ENCODE results near the gene NVL.
"Not testable (repeated sequence)": the region's sequence is repeated elsewhere in the genome, so short reads cannot be mapped to it uniquely, and the experiment has no call there.

The NVL gene

GRCh38 chr1:224338150-224338838, 8.3 kb upstream of the NVL start:
- DNase-seq (ENCODE audit: low read depth), result no peak

- peak; percentile 25 for DNase-seq (ENCODE audit: low read depth)
These were observed 4.2 kb upstream of the NVL start for GRCh38 chr1:224333939-224334786.

GRCh38 chr1:224333309-224333926, 3.4 kb upstream of the NVL start:
- peak; percentile 41 for DNase-seq (ENCODE audit: low read depth)

- no peak for DNase-seq (ENCODE audit: low read depth)
These were observed 1.9 kb upstream of the NVL start for GRCh38 chr1:224331824-224332223.

- no peak for DNase-seq (ENCODE audit: low read depth)
These were observed 1.4 kb upstream of the NVL start for GRCh38 chr1:224331326-224331725.

DNA sequence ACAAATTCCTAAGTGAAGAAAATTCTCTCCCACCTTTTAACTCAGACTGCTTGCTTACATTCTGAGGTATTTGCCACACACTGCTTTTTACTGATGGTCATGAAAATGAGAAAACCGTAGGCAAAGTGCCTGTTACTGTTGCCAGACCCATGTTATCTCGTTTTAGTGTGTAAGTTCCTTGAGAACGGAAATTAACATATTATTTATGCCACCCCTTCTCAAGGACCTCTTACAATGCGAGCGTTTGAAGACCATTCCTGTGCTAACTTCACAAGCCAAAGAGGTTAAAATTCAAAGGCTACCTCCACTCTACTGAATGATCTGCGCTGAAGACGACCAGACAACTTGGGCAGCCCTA, 509 bp downstream of the NVL start:
- DNase-seq (ENCODE audit: low read depth), result no peak

DNA sequence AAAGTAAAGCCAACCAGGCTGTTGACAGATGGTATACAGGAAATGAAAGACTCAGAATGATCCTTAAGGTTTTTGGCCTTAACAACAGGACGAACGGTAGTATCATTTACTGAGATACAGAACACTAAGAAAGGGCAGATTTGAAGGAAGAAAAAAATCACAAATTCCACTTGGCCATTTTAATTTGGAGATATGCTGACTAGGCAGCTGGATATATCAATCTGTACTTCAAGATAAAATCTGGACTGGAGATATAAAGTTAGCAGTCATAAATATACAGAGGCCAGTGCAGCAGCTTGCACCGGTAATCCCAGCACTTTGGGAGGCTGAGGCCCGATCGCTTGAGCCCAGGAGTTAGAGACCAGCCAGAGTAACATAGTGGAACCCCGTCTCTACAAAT, 1.3 kb downstream of the NVL start:
- DNase-seq (ENCODE audit: low read depth), result no peak

GRCh38 chr1:224325959-224326358, 4.0 kb downstream of the NVL start:
- no peak for DNase-seq (ENCODE audit: low read depth)

GRCh38 chr1:224321706-224322105, 8.3 kb downstream of the NVL start:
- no peak for DNase-seq (ENCODE audit: low read depth)

DNA sequence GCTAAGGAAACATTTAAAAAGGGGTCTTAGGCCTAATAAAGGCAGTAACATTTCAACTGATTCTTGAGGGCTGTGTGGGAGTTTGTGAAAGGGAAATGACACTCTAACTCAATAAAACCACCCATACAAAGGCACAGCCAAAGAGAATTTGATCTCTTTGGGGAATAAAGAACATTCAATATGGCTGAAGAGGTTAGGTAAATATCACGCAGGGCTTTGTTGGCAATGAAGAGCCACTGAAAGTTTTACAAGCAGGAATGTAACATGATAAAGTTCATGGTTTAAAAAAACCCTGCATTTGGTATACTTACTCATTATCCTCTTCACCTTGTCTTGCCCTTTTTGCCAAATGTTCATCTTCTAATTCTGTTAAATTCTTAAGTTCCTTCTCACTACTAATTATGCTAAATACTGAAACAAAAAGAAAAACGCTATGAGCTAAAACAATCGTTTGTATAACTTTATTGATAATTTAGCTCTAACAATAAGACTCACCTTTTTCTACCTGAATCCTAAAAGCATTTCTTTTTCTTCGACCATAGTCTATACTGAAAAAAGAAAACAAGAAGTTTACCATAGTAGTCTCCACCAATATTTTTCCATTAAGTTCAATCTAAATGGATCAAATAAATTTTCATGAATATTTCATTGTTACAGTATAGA, 12.5 kb downstream of the NVL start:
- no peak for DNase-seq (ENCODE audit: low read depth)

DNA sequence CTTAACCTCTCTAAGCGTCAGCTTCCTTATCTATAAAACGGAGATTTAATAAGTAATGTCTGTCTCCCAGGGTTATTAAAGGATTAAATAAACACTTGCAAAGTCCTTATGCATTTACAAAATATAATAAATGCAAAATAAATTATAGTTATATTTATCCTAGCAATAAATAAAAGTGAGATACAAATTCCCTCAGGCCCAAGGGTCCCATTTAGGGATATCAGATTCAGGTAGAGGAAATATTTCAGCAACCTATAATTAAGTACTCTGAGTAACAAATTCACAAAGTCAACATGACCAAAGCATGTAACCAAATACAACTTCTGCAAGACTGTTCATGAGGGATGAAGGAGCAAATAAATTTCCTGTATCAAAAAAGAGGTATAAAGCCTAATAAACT, 17.9 kb downstream of the NVL start:
- no peak for DNase-seq (ENCODE audit: low read depth)

GRCh38 chr1:224311503-224311902, 18.5 kb downstream of the NVL start:
- not testable (repeated sequence) for DNase-seq (ENCODE audit: low read depth)

GRCh38 chr1:224308064-224308463, 21.9 kb downstream of the NVL start:
- no peak for DNase-seq (ENCODE audit: low read depth)

GRCh38 chr1:224304767-224305166, 25.2 kb downstream of the NVL start:
- DNase-seq (ENCODE audit: low read depth), result no peak

DNA sequence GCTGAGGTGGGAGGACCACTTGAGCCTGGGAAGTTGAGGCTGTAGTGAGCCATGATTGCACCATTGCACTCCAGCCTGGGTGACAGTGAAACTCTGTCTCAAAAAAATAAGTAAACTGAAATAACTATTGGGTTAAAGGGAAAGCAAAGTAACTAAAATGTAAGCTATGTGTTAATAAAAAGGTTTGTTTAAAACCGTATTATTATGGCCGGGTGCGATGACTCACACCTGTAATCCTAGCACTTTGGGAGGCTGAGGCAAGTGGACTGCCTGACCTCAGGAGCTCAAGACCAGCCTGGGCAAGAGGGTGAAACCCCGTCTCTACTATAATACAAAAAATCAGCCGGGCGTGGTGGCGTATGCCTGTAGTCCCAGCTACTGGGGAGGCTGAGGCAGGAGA, 27.0 kb downstream of the NVL start:
- no peak for DNase-seq (ENCODE audit: low read depth)

- DNase-seq (ENCODE audit: low read depth), result no peak
These were observed 28.6 kb downstream of the NVL start for GRCh38 chr1:224301391-224301790.

GRCh38 chr1:224300346-224300745, 29.6 kb downstream of the NVL start:
- peak; percentile 34 for DNase-seq (ENCODE audit: low read depth)

DNA sequence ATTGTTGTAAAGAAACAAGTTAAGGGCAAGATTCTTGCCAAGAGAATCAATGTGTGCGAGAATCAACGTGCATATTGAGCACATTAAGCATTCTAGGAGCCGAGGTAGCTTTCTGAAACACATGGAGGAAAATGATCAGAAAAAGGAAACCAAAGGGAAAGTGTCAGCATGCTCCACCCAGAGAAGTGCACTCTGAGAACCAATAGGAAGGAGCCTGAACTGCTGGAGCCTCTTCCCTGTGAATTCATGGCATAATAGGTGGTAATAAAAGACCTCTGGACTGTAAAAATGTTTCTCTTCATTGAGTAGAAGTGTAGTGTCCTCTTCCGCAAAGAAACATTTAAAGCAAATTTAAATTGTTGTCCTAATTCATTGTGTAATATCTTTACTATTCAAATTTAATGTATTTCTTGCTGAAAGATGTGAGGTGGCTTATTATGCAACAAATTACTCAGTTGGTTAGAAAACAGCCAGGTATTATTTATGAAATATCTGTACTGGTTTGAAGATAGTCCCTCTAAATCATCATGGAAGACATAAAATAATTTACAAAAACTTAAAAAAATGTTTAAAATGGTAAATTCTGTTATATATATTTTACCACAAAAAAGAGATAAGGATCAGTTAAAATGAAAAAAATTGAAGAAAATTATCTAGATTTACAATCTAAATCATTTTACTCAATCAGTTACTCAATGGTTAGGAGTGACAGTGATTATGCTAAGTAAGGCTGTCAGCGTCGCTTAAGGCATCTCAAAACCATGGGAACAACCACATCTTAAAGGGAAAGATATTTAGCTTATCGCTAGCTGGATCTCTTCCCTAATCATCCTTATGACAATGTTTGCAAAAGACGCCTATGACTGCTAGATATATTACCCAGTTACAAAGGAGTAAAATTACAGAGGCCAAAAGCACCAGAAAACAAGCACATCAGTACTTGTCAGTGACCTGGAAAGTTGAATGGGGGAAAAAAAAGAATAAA, 31.3 kb downstream of the NVL start:
- no peak for DNase-seq (ENCODE audit: low read depth)

- DNase-seq (ENCODE audit: low read depth), result no peak
These were observed 35.2 kb downstream of the NVL start for GRCh38 chr1:224294775-224295174.

GRCh38 chr1:224292419-224292818, 37.6 kb downstream of the NVL start:
- no peak for DNase-seq (ENCODE audit: low read depth)

DNA sequence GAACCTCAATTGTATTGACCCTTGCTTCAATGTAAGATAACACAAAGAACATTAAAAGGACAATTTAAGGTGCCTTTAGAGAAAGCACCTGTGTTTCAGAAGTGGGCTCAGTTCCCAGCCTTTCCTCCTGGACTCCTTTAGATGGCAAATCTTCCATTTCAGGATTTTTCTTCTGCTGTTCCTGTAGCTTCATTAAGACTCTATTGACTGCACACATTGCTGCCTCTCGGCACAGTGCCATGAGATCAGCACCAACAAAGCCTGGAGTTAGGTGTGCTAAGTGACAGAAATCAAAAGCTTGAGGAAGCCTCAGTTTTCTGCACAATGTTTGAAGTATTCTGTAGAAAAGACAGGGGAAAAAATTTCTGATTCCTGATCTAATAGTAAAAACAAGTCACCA, 40.6 kb downstream of the NVL start:
- no peak for DNase-seq (ENCODE audit: low read depth)
